Liver (tissue), 9 donors: ENCODE data around the gene ACTN4. TPM values are rescaled to one million over a fixed set of nuclear protein-coding genes. Genes with fewer than 3 reads are reported as not detected.
"Not testable (repeated sequence)": the region's sequence is repeated elsewhere in the genome, so short reads cannot be mapped to it uniquely, and the experiment has no call there.

Source experiments
- DNase-seq: peaks from one replicate; pipeline ENCODE4 v3.0.0-alpha.2; 2017; ENCODE audit warnings: low spot score
- H3K27ac ChIP-seq, 2 donors: one replicate each; pipeline ENCODE4 v1.7.0; 2013; ENCODE audit warnings: inconsistent platforms in 2 of 2, low read length in 2 of 2, control low read depth in 1 of 2, low read depth in 1 of 2, mild to moderate bottlenecking in 1 of 2
- H3K27me3 ChIP-seq, 4 donors: one replicate each; pipeline versions ENCODE4 v1.6.1 to v1.7.0; 2013; ENCODE audit warnings: low read length in 3 of 4, inconsistent platforms in 1 of 4, mild to moderate bottlenecking in 1 of 4, moderate library complexity in 1 of 4; ENCODE audit not compliant: control insufficient read depth in 4 of 4, insufficient read depth in 4 of 4
- H3K36me3 ChIP-seq, 4 donors: one replicate each; pipeline versions ENCODE4 v1.6.1 to v1.7.0; 2013; ENCODE audit warnings: low read length in 3 of 4, mild to moderate bottlenecking in 3 of 4, low read depth in 1 of 4, moderate library complexity in 1 of 4; ENCODE audit not compliant: control insufficient read depth in 4 of 4, insufficient read depth in 3 of 4
- H3K4me1 ChIP-seq, 4 donors: one replicate each; pipeline versions ENCODE4 v1.6.1 to v1.7.0; 2013; ENCODE audit warnings: low read length in 3 of 4, mild to moderate bottlenecking in 3 of 4, moderate library complexity in 1 of 4; ENCODE audit not compliant: control insufficient read depth in 4 of 4, insufficient read depth in 4 of 4
- H3K4me3 ChIP-seq, 3 donors: one replicate each; pipeline versions ENCODE4 v1.6.1 to v1.7.0; 2013; ENCODE audit warnings: low read length in 3 of 3, control low read depth in 1 of 3, low read depth in 1 of 3, mild to moderate bottlenecking in 1 of 3
- H3K9ac ChIP-seq, 2 donors: one replicate each; pipeline ENCODE4 v1.7.0; 2013; ENCODE audit warnings: low read length in 2 of 2, mild to moderate bottlenecking in 2 of 2, moderate library complexity in 2 of 2, control low read depth in 1 of 2, low read depth in 1 of 2
- H3K9me3 ChIP-seq, 4 donors: one replicate each; pipeline versions ENCODE4 v1.6.1 to v1.7.0; 2013; ENCODE audit warnings: low read length in 3 of 4; ENCODE audit not compliant: control insufficient read depth in 4 of 4
- EGR1 ChIP-seq, 2 donors: IDR thresholded peaks; 2 replicates each; pipeline ENCODE4 v1.6.1; 2016 to 2018; ENCODE audit warnings: antibody characterized with exemption in 2 of 2, low read depth in 2 of 2
- FOXA1 ChIP-seq: IDR thresholded peaks from 2 replicates; pipeline ENCODE4 v1.6.1; 2016; ENCODE audit warnings: antibody characterized with exemption
- FOXA2 ChIP-seq: IDR thresholded peaks from 2 replicates; pipeline ENCODE4 v1.6.1; 2016; ENCODE audit warnings: antibody characterized with exemption
- GABPA ChIP-seq, 2 donors: IDR thresholded peaks in 1 of 2; conservative IDR thresholded peaks in 1 of 2; 2 replicates each; pipeline ENCODE4 v1.6.1; 2016; ENCODE audit warnings: antibody characterized with exemption in 2 of 2, mild to moderate bottlenecking in 1 of 2, moderate library complexity in 1 of 2
- HNF4A ChIP-seq, 2 donors: conservative IDR thresholded peaks; 2 replicates each; pipeline ENCODE4 v1.6.1; 2016; ENCODE audit warnings: antibody characterized with exemption in 2 of 2, mild to moderate bottlenecking in 2 of 2
- HNF4G ChIP-seq: IDR thresholded peaks from 2 replicates; pipeline ENCODE4 v1.6.1; 2016; ENCODE audit warnings: antibody characterized with exemption
- JUND ChIP-seq, 2 donors: IDR thresholded peaks; 2 replicates each; pipeline ENCODE4 v1.6.1; 2016; ENCODE audit warnings: antibody characterized with exemption in 2 of 2
- NR2F2 ChIP-seq: IDR thresholded peaks from 2 replicates; pipeline ENCODE4 v1.6.1; 2016; ENCODE audit warnings: antibody characterized with exemption
- RAD21 ChIP-seq, 2 donors: IDR thresholded peaks; 2 replicates each; pipeline ENCODE4 v1.6.1; 2016; ENCODE audit warnings: antibody characterized with exemption in 2 of 2, mild to moderate bottlenecking in 2 of 2
- RXRA ChIP-seq, 2 donors: IDR thresholded peaks; 2 replicates each; pipeline ENCODE4 v1.6.1; 2017 to 2018; ENCODE audit warnings: antibody characterized with exemption in 2 of 2, mild to moderate bottlenecking in 1 of 2
- SP1 ChIP-seq: IDR thresholded peaks from 2 replicates; pipeline ENCODE4 v1.6.1; 2018; ENCODE audit warnings: antibody characterized with exemption, mild to moderate bottlenecking
- TAF1 ChIP-seq: conservative IDR thresholded peaks from 2 replicates; pipeline ENCODE4 v1.6.1; 2016; ENCODE audit warnings: antibody characterized with exemption, mild to moderate bottlenecking
- YY1 ChIP-seq: IDR thresholded peaks from 2 replicates; pipeline ENCODE4 v1.6.1; 2016; ENCODE audit warnings: antibody characterized with exemption, mild to moderate bottlenecking
- WGBS: extraction: QIAGEN DNeasy Blood & Tissue Kit; methylation state at CpG from one replicate; pipeline ENCODE4 v1.1.7; 2013; 5-methylcytosine and 5-hydroxymethylcytosine counted together
- polyA plus RNA-seq, 2 donors: library from polyadenylated mRNA; stranded (reverse) in 1 of 2; unstranded in 1 of 2; fragments of 200-250 nt in 1 of 2; fragments of >200 nt in 1 of 2; fragmentation: Nextera tagmentation in 1 of 2; extraction: Ambion mirVana in 1 of 2; gene quantifications; one replicate each; pipeline versions ENCODE4 v1.2.1 to v1.2.3, GENCODE V29; 2013 to 2015
- total RNA-seq, 2 donors: library from RNA; depleted of rRNA; stranded (reverse); fragments of >200 nt; gene quantifications; one replicate each; pipeline ENCODE4 v1.2.3, GENCODE V29; 2014
- TF ChIP-seq, protein P1 (sequence below): IDR thresholded peaks from 2 replicates; pipeline ENCODE4 v1.6.1; 2016; ENCODE audit warnings: antibody characterized with exemption
- TF ChIP-seq, protein P2 (sequence below): IDR thresholded peaks from 2 replicates; pipeline ENCODE4 v1.6.1; 2016; ENCODE audit warnings: antibody characterized with exemption, mild to moderate bottlenecking
- TF ChIP-seq, protein P3 (sequence below): fragments of 150-350 bp; IDR thresholded peaks from 2 replicates; pipeline ENCODE4 v1.5.1; 2017; ENCODE audit warnings: improper control_type of control experiment, low read depth, low read length; ENCODE audit not compliant: missing input control
- TF ChIP-seq, protein P4 (sequence below): IDR thresholded peaks from 2 replicates; pipeline ENCODE4 v1.6.1; 2016; ENCODE audit warnings: antibody characterized with exemption
- donor health status: healthy.
- donor health status: healthy.
- donor health status: healthy.
- donor health status: healthy.
- donor health status: healthy.

Gene ACTN4
- total and polyA plus RNA-seq, 4 donors = 35.4 to 164 (median 98.7) TPM

DNA sequence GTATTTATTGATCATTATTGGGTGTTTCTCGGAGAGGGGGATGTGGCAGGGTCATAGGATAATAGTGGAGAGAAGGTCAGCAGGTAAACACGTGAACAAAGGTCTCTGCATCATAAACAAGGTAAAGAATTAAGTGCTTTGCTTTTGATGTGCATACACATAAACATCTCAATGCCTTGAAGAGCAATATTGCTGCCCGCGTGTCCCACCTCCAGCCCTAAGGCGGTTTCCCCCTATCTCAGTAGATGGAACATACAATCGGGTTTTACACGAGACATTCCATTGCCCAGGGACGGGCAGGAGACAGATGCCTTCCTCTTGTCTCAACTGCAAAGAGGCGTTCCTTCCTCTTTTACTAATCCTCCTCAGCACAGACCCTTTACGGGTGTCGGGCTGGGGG is 16.1 kb upstream of the ACTN4 start:
- WGBS = 85% methylated on average over 11 of the region's 11 CpGs

DNA sequence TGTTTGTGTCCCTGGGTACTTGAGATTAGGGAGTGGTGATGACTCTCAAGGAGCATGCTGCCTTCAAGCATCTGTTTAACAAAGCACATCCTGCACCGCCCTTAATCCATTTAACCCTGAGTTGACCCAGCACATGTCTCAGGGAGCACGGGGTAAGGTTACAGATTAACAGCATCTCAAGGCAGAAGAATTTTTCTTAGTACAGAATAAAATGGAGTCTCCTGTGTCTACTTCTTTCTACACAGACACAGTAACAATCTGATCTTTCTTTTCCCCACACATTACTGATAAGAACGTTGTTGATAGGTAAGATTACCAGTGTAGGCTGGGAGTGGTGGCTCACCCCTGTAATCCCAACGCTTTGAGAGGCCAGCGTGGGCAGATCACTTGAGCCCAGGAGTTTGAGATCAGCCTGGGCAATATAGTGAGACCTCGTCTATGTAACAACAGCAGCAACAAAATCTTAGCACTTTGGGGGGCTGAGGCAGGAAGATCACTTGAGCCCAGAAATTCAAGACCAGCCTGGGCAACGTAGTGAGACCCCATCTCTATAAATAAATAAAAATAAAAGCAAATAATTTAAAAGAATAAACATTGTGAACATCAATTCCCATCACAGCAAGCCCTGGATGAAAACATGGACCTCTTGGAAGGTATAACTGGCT is 15.5 kb upstream of the ACTN4 start:
- not testable (repeated sequence) for H3K4me3 ChIP-seq, H3K27me3 ChIP-seq, H3K27ac ChIP-seq, H3K9me3 ChIP-seq, H3K4me1 ChIP-seq, DNase-seq, H3K9ac ChIP-seq
- 81% methylated on average over 7 of the region's 7 CpGs for WGBS
- peaks cover 13 to 37% (median 21%) of the 10 kb centered on the region in 4 donors for H3K36me3 ChIP-seq

More for the DNA sequence above, 16.1 kb upstream of the ACTN4 start:
- DNase-seq, H3K4me1 ChIP-seq, H3K27me3 ChIP-seq, H3K4me3 ChIP-seq, H3K9me3 ChIP-seq, H3K27ac ChIP-seq, H3K9ac ChIP-seq: not testable (repeated sequence)
- peaks cover 15 to 43% (median 24%) of the 10 kb centered on the region in 4 donors for H3K36me3 ChIP-seq

DNA sequence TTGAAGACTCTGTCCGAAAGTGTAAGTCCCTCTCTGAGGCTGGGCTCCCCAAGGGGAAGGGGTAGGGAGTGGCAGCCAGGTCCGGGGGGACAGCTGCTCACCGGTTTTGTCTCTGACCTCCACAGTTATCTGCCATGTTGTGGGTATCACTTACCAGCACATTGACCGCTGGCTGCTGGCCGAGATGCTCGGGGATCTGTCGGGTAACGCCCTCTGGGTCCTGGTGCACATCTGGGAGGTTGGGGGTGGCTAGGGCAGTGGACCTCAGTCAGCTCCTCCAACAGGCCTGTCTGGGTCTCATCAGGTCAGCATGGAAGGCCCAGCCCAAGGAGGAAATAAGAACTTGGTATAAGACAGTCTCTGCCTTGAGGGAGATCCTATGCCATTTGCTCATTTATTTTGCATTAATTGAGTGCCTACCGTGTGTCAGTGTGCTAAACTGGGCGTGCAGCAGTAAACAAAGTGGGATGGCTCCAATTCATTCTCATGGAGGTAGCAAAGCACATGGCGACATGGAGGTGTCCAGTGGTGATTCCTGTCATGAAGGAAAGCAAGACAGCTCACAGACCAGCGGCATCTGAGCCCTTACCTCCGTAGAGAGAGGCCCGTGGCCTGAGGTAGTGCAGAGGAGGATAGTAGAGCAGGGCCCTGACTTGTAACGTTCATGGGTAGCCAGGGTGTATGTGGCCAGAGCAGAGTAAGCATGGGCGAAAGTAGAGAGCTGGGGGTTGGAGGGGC is 14.8 kb upstream of the ACTN4 start:
- H3K27me3 ChIP-seq = no peaks in the 10 kb centered on the region
- no peaks in the 10 kb centered on the region for H3K9me3 ChIP-seq
- no peak overlapping the region for H3K9ac ChIP-seq
- H3K36me3 ChIP-seq = peaks cover 10 to 36% (median 19%) of the 10 kb centered on the region in 4 donors
- peaks cover 0 to 6% (median 0%) of the 10 kb centered on the region in 4 donors for H3K4me1 ChIP-seq
- DNase-seq = no peak
- WGBS = 92% methylated on average over 16 of the region's 16 CpGs
- H3K27ac ChIP-seq = no peak overlapping the region
- no peak overlapping the region for H3K4me3 ChIP-seq
- TF ChIP-seq JUND (IDR thresholded peaks at IDR 0.05) (no peak), HNF4A (conservative IDR thresholded peaks at IDR 0.05) (no peak), NR2F2 (no peak), RAD21 (IDR thresholded peaks at IDR 0.05) (no peak), GABPA (IDR thresholded peaks at IDR 0.05 in 1 of 2, conservative IDR thresholded peaks at IDR 0.05 in 1 of 2) (no peak), YY1 (no peak), FOXA1 (no peak), FOXA2 (no peak), SP1 (no peak), RXRA (IDR thresholded peaks at IDR 0.05) (no peak), EGR1 (IDR thresholded peaks at IDR 0.05; ENCODE audit: low read depth in 2 of 2) (no peak), TAF1 (no peak), HNF4G (no peak)
- TF ChIP-seq, protein P1, sequence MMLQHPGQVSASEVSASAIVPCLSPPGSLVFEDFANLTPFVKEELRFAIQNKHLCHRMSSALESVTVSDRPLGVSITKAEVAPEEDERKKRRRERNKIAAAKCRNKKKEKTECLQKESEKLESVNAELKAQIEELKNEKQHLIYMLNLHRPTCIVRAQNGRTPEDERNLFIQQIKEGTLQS = no peak
- TF ChIP-seq, protein P2, sequence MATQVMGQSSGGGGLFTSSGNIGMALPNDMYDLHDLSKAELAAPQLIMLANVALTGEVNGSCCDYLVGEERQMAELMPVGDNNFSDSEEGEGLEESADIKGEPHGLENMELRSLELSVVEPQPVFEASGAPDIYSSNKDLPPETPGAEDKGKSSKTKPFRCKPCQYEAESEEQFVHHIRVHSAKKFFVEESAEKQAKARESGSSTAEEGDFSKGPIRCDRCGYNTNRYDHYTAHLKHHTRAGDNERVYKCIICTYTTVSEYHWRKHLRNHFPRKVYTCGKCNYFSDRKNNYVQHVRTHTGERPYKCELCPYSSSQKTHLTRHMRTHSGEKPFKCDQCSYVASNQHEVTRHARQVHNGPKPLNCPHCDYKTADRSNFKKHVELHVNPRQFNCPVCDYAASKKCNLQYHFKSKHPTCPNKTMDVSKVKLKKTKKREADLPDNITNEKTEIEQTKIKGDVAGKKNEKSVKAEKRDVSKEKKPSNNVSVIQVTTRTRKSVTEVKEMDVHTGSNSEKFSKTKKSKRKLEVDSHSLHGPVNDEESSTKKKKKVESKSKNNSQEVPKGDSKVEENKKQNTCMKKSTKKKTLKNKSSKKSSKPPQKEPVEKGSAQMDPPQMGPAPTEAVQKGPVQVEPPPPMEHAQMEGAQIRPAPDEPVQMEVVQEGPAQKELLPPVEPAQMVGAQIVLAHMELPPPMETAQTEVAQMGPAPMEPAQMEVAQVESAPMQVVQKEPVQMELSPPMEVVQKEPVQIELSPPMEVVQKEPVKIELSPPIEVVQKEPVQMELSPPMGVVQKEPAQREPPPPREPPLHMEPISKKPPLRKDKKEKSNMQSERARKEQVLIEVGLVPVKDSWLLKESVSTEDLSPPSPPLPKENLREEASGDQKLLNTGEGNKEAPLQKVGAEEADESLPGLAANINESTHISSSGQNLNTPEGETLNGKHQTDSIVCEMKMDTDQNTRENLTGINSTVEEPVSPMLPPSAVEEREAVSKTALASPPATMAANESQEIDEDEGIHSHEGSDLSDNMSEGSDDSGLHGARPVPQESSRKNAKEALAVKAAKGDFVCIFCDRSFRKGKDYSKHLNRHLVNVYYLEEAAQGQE = no peak
- TF ChIP-seq, protein P3, sequence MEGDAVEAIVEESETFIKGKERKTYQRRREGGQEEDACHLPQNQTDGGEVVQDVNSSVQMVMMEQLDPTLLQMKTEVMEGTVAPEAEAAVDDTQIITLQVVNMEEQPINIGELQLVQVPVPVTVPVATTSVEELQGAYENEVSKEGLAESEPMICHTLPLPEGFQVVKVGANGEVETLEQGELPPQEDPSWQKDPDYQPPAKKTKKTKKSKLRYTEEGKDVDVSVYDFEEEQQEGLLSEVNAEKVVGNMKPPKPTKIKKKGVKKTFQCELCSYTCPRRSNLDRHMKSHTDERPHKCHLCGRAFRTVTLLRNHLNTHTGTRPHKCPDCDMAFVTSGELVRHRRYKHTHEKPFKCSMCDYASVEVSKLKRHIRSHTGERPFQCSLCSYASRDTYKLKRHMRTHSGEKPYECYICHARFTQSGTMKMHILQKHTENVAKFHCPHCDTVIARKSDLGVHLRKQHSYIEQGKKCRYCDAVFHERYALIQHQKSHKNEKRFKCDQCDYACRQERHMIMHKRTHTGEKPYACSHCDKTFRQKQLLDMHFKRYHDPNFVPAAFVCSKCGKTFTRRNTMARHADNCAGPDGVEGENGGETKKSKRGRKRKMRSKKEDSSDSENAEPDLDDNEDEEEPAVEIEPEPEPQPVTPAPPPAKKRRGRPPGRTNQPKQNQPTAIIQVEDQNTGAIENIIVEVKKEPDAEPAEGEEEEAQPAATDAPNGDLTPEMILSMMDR = no peak
- TF ChIP-seq, protein P4, sequence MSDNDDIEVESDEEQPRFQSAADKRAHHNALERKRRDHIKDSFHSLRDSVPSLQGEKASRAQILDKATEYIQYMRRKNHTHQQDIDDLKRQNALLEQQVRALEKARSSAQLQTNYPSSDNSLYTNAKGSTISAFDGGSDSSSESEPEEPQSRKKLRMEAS = no peak
